Colonic mucosa (tissue), 4 donors: ENCODE results near the gene PAFAH1B1. TPM values are rescaled to one million over a fixed set of nuclear protein-coding genes. Genes with fewer than 3 reads are reported as not detected.

Experiments
- DNase-seq: peaks from one replicate; pipeline ENCODE4 v3.0.0-alpha.2; 2020
- H3K27ac ChIP-seq: fragments of 200-600 bp; one replicate; pipeline ENCODE4 v1.8.0; 2021
- H3K27me3 ChIP-seq: fragments of 200-600 bp; one replicate; pipeline ENCODE4 v1.8.0; 2021
- H3K36me3 ChIP-seq: fragments of 200-600 bp; one replicate; pipeline ENCODE4 v1.8.0; 2021
- H3K4me1 ChIP-seq: fragments of 200-600 bp; one replicate; pipeline ENCODE4 v1.8.0; 2021; ENCODE audit warnings: mild to moderate bottlenecking
- H3K4me3 ChIP-seq: fragments of 200-600 bp; one replicate; pipeline ENCODE4 v1.8.0; 2021
- H3K9ac ChIP-seq, 2 donors: one replicate each; pipeline ENCODE4 v1.7.0; 2013; ENCODE audit warnings: control low read depth in 2 of 2, low read depth in 2 of 2, low read length in 2 of 2
- H3K9me3 ChIP-seq: fragments of 200-600 bp; one replicate; pipeline ENCODE4 v1.8.0; 2021
- intact Hi-C: fragments of 100-400 bp; cut with DNase I; formaldehyde crosslinking; loops from one replicate; pipeline ENCODE4 v1.14.1; 2022
- total RNA-seq, 2 donors: library from RNA; stranded (reverse); fragmentation: NEBNext Ultra II Directional in 1 of 2; extraction: Animal tissue kit (Norgen Biotek cat#: 25700) in 1 of 2; gene quantifications; one replicate each; pipeline ENCODE4 v1.2.1, GENCODE V29; 2021
- TF ChIP-seq, protein P1 (sequence below): fragments of 200-600 bp; IDR thresholded peaks from one replicate; pipeline ENCODE4 v1.8.0; 2022; ENCODE audit warnings: antibody characterized with exemption, mild to moderate bottlenecking
- donor health status: healthy.
- donor health status: DM: no; HTN: no; CAD: no.
- donor health status: DM: no; HTN: no; CAD: no.

The PAFAH1B1 gene
- total RNA-seq, 2 donors from 2014 or later, result 102 to 155 TPM

DNA sequence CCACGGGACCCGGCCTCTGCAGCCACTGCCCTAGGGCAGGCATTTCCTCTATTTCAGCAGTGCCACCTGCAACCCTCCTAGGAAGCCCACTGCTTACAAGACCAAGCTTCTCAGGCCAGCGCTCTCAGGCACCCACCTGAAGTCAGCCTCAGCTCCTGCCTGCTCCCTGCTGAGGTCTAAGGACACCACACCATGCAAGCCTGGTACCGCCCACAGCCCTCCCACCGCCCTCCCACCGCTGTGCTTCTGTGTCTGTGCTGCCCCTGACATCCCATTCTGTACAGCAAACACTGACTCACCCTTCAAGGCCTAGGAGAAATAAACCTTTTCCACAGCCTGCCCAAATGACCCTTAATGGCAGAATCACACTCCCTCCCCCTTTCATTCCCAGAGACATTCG lies 111.8 kb downstream of the PAFAH1B1 start:
- Histone ChIP-seq H3K27ac (no peak overlapping the region), H3K4me3 (no peak overlapping the region), H3K4me1 (peaks cover 19% of the 10 kb centered on the region), H3K27me3 (no peaks in the 10 kb centered on the region), H3K9me3 (no peaks in the 10 kb centered on the region), H3K36me3 (peaks cover 6% of the 10 kb centered on the region), H3K9ac (no peak overlapping the region)
- intact Hi-C loops, result no loop called here
- DNase-seq, result no peak
- TF ChIP-seq, protein P1, sequence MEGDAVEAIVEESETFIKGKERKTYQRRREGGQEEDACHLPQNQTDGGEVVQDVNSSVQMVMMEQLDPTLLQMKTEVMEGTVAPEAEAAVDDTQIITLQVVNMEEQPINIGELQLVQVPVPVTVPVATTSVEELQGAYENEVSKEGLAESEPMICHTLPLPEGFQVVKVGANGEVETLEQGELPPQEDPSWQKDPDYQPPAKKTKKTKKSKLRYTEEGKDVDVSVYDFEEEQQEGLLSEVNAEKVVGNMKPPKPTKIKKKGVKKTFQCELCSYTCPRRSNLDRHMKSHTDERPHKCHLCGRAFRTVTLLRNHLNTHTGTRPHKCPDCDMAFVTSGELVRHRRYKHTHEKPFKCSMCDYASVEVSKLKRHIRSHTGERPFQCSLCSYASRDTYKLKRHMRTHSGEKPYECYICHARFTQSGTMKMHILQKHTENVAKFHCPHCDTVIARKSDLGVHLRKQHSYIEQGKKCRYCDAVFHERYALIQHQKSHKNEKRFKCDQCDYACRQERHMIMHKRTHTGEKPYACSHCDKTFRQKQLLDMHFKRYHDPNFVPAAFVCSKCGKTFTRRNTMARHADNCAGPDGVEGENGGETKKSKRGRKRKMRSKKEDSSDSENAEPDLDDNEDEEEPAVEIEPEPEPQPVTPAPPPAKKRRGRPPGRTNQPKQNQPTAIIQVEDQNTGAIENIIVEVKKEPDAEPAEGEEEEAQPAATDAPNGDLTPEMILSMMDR, result no peak

DNA sequence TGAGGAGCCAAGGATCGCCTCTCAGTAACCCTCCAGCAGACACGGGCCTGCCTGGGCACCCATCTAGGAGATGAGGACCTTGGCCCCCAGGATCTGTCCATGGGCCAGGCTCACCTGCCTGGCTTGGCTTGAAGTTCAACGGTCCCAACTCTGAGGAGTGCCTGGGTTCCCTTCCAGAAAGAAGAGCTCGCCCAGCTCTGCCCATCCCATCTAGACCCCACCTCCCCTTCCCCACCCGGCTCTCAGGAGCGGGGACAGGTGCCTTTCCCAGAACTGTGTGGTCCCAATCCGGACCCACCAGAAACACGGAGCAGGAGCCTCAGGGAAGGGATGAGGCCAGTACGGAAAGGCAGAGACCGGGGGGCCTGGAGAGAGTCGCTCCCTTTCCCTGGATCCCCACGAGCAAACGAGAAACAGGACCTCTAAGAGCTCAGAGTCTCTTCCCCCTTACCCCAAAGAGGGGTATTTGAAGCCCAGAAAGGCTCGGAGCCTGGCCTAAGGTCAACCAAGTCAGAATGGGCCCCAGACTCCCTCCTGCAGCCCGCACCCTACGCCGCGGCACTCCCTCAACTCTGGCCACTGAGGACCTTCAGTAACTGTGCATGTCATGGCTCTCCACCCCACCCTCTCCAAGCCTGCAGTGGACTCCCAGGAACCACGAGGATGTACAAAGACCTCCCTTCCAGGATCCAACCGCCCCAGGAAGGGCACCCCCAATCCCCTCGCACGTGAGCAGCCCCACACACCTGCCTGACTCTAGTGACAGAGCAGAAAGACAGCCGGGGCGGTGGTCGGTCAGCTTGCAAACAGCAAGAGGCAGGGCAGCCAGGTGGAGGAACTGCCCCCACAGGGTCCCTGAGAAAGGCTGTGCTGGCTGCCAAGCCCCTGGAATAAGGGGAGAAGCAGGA lies 112.7 kb downstream of the PAFAH1B1 start:
- H3K9ac ChIP-seq, result no peak overlapping the region
- intact Hi-C loops, result no loop called here
- peaks cover 4% of the 10 kb centered on the region for H3K36me3 ChIP-seq
- H3K27me3 ChIP-seq, result no peaks in the 10 kb centered on the region
- peaks cover 25% of the 10 kb centered on the region for H3K4me1 ChIP-seq
- no peak overlapping the region for H3K27ac ChIP-seq
- H3K9me3 ChIP-seq, result no peaks in the 10 kb centered on the region
- DNase-seq, result no peak
- TF ChIP-seq, protein P1, result no peak
- H3K4me3 ChIP-seq, result no peak overlapping the region

DNA sequence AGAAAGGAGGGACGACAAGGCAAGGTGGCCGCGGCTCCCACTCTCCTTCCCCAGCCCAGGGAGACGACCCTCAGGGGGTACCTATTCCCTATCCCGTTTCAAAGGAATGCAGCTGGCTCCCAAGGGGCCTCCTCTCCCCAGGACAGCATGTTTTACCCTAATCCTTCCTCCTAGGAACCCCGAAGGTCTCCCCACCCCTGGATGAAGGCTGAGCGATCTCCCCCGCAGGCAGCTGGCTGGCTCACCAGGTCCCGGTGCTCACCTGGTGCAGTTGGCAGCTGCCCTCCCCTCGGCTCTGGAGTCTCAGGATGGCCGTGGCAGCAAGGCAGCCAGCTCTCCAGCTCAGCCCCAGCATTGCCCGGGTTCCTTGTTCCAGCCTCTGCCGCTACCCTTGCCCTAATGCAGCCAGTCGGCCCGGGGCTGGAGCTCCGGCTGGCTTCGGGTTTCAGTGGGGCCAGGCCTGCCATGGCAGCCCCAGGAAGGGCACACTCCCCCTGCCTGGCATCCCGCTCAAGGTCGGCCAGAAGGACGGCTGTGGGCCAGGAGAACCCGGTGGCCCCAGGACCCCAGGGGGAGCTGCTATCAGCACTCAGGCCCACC lies 113.6 kb downstream of the PAFAH1B1 start:
- TF ChIP-seq, protein P1, result no peak
- intact Hi-C loops, result no loop called here
- no peak overlapping the region for H3K4me3 ChIP-seq
- peak overlapping the region in 1 of 2 donors; percentile 26 for H3K9ac ChIP-seq
- peaks cover 4% of the 10 kb centered on the region for H3K36me3 ChIP-seq
- H3K27ac ChIP-seq, result no peak overlapping the region
- H3K4me1 ChIP-seq, result peaks cover 25% of the 10 kb centered on the region
- H3K27me3 ChIP-seq, result no peaks in the 10 kb centered on the region
- DNase-seq, result no peak
- no peaks in the 10 kb centered on the region for H3K9me3 ChIP-seq

DNA sequence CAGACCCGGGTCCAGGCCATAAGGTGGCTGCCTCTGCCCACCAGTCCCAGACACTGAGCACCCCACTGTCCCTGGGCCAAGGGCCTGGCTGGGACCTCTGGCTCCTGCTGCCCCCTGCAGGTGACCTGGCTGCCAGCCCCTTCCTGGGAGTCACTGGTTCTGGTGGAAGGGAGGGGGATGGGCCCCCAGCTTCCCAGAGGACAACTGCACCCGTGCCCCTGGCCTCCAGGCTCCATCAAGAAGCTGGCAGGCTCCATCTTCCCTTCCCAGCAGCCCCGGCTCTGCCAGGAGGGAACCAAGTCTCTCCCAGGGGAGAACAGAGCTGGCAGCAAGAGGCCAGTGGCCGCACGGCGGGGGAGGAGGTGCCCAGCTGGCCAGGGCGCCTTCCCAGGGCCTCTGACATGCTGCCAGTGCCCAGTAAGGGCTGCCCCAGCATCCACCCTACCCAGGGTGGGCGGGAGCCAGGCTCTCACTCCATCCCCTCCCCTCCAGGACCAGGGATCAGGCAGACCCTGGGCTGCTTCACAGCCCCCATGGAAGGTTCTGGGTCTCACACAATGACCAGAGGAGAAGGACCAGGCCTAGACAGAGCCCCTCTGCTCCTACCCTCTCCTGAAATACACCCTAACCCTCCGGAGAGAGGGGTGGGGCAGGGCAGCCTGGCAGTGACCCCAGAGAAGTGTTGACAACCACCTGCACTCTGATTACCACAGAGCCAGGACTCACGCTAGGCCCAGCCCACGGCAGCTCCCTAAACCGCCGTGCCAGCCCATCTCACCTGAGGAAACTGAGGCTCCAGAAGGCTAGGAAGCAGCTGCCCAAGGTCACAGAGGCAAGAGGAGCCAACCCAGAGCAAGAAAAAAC lies 114.5 kb downstream of the PAFAH1B1 start:
- Histone ChIP-seq H3K4me1 (peaks cover 25% of the 10 kb centered on the region), H3K9me3 (no peaks in the 10 kb centered on the region), H3K36me3 (peaks cover 3% of the 10 kb centered on the region), H3K27me3 (no peaks in the 10 kb centered on the region), H3K27ac (peak overlapping the region; percentile 71), H3K9ac (peak overlapping the region; percentile 36 to 81), H3K4me3 (no peak overlapping the region)
- no peak for DNase-seq
- intact Hi-C loops, result no loop called here
- TF ChIP-seq, protein P1, result peak; percentile 23

DNA sequence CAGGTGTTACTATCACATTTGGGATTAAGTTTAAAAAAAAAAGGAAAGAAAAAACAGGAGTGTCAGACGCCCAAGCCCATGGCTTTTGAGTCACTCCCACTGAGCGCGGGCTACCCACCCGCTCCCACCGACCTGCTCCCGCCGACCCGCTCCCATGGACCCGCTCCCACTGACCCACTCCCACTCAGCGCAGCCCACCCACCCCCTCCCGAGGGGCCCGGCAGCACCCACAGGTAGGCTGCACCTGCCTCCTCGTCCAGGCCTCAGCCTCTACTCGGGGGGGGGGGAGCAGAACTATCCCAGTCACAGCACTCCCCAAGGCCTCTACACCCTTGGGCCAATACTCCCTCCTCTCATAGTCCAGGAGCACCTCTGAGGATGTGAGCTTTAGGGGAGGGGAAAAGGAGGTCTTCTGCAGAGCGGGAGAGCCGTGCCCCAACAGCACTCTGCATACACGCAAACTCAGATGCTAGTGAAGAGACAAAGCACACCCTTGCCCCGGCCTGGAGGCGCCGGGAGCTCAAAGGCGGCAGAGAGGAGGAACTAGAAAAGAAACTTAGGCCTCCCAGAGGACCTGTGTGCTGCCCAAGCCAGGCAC lies 115.2 kb downstream of the PAFAH1B1 start:
- TF ChIP-seq, protein P1, result no peak
- Histone ChIP-seq H3K9me3 (no peaks in the 10 kb centered on the region), H3K4me1 (peaks cover 25% of the 10 kb centered on the region), H3K36me3 (no peaks in the 10 kb centered on the region), H3K4me3 (peak overlapping the region; percentile 87), H3K27ac (peak overlapping the region; percentile 71), H3K27me3 (no peaks in the 10 kb centered on the region), H3K9ac (peak overlapping the region; percentile 36 to 81)
- intact Hi-C loops, result no loop called here
- DNase-seq, result no peak
